ENCODE data around the gene TMC1.
"Not testable (repeated sequence)": the region's sequence is repeated elsewhere in the genome, so short reads cannot be mapped to it uniquely, and the experiment has no call there.

DNA sequence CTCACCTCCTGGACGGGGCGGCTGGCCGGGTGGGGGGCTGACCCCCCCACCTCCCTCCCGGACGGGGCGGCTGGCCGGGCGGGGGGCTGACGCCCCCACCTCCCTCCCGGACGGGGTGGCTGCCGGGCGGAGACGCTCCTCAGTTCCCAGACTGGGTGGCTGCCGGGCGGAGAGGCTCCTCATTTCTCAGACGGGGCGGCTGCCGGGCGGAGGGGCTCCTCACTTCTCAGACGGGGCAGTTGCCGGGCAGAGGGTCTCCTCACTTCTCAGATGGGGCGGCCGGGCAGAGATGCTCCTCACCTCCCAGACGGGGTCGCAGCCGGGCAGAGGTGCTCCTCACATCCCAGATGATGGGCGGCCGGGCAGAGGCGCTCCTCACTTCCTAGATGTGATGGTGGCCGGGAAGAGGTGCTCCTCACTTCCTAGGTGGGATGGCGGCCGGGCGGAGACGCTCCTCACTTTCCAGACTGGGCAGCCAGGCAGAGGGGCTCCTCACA, 285.0 kb downstream of the TMC1 start:
- TF ChIP-seq, protein P1, sequence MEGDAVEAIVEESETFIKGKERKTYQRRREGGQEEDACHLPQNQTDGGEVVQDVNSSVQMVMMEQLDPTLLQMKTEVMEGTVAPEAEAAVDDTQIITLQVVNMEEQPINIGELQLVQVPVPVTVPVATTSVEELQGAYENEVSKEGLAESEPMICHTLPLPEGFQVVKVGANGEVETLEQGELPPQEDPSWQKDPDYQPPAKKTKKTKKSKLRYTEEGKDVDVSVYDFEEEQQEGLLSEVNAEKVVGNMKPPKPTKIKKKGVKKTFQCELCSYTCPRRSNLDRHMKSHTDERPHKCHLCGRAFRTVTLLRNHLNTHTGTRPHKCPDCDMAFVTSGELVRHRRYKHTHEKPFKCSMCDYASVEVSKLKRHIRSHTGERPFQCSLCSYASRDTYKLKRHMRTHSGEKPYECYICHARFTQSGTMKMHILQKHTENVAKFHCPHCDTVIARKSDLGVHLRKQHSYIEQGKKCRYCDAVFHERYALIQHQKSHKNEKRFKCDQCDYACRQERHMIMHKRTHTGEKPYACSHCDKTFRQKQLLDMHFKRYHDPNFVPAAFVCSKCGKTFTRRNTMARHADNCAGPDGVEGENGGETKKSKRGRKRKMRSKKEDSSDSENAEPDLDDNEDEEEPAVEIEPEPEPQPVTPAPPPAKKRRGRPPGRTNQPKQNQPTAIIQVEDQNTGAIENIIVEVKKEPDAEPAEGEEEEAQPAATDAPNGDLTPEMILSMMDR (conservative IDR thresholded peaks at IDR 0.05 in 1 of 2, IDR thresholded peaks at IDR 0.05 in 1 of 2; ENCODE audit: extremely low read depth in 1 of 2, insufficient read depth in 1 of 2, low read depth in 1 of 2, low read length in 2 of 2), result not testable (repeated sequence)
- not testable (repeated sequence) for TF ChIP-seq EZH2 (IDR thresholded peaks at IDR 0.05; ENCODE audit: borderline replicate concordance, low read length)
